Hypothalamus (tissue), 51 donors: ENCODE data around the gene PNLIP.
A peak's percentile ranks its signal among the peaks of the same experiment; 100 is the strongest.

Experiments
- DNase-seq, 51 donors: peaks; one replicate each; lab custom pipeline; 2025; lab: John Stamatoyannopoulos, UW

PNLIP gene

GRCh38 chr10:116545756-116546155 is at the start of gene PNLIP:
Gene PNLIP, plus strand, starts transcription at chr10:116545931. Its CDS starts 162 bp downstream, at chr10:116546093.
- no peak for DNase-seq

- no peak for DNase-seq
Measured at GRCh38 chr10:116504786-116505185, 40.9 kb upstream of the PNLIP start.

- no peak for DNase-seq
Measured at GRCh38 chr10:116510565-116510964, 35.2 kb upstream of the PNLIP start.

GRCh38 chr10:116511365-116511764 is 34.4 kb upstream of the PNLIP start:
- DNase-seq: no peak

- peak in 3 of 51 donors; percentile 1 to 3 (median 1) for DNase-seq
Measured at GRCh38 chr10:116521424-116522290, 24.1 kb upstream of the PNLIP start.

- no peak for DNase-seq
Measured at GRCh38 chr10:116522803-116523381, 22.8 kb upstream of the PNLIP start.

GRCh38 chr10:116524736-116525135 is 21.0 kb upstream of the PNLIP start:
- no peak for DNase-seq

GRCh38 chr10:116526219-116526618 is 19.5 kb upstream of the PNLIP start:
- DNase-seq: no peak

- DNase-seq: no peak
Measured at GRCh38 chr10:116536810-116537209, 8.9 kb upstream of the PNLIP start.

- DNase-seq: no peak
Measured at GRCh38 chr10:116538456-116538855, 7.3 kb upstream of the PNLIP start.

- DNase-seq: no peak
Measured at GRCh38 chr10:116538992-116539391, 6.7 kb upstream of the PNLIP start.

- no peak for DNase-seq
Measured at GRCh38 chr10:116540814-116541213, 4.9 kb upstream of the PNLIP start.

GRCh38 chr10:116542007-116542677 is 3.6 kb upstream of the PNLIP start:
- DNase-seq: no peak

GRCh38 chr10:116545122-116545521 is 609 bp upstream of the PNLIP start:
- DNase-seq: no peak

GRCh38 chr10:116548301-116548700 is 2.6 kb downstream of the PNLIP start:
- no peak for DNase-seq

GRCh38 chr10:116553378-116553980 is 7.7 kb downstream of the PNLIP start:
- DNase-seq: no peak

- DNase-seq: no peak
Measured at GRCh38 chr10:116554628-116555027, 8.9 kb downstream of the PNLIP start.

- no peak for DNase-seq
Measured at GRCh38 chr10:116555880-116556279, 10.1 kb downstream of the PNLIP start.

GRCh38 chr10:116557305-116557880 is 11.7 kb downstream of the PNLIP start:
- DNase-seq: no peak

- no peak for DNase-seq
Measured at GRCh38 chr10:116565534-116565933, 19.8 kb downstream of the PNLIP start.

GRCh38 chr10:116566932-116567331 is 21.2 kb downstream of the PNLIP start:
- DNase-seq: no peak
